ENCODE data around the gene PAPSS1. TPM values are rescaled to one million over a fixed set of nuclear protein-coding genes. Genes with fewer than 3 reads are reported as not detected.

The PAPSS1 gene
- total RNA-seq, 2 donors from 2014 or later: 21.1 to 22.5 TPM

GRCh38 chr4:107692202-107692601 is 27.8 kb downstream of the PAPSS1 start:
- Histone ChIP-seq H3K9ac (ENCODE audit: low read depth in 2 of 2, low read length in 2 of 2) (no peak overlapping the region), H3K4me3 (no peak overlapping the region), H3K4me1 (no peaks in the 10 kb centered on the region), H3K9me3 (no peaks in the 10 kb centered on the region), H3K27ac (no peak overlapping the region), H3K27me3 (no peaks in the 10 kb centered on the region), H3K36me3 (no peaks in the 10 kb centered on the region)
- no peak for DNase-seq
- TF ChIP-seq CTCF (IDR thresholded peaks at IDR 0.05): no peak
- intact Hi-C loops (cut with DNase I): no loop called here

- H3K9me3 ChIP-seq: no peaks in the 10 kb centered on the region
- no peaks in the 10 kb centered on the region for H3K36me3 ChIP-seq
- DNase-seq: no peak
- H3K9ac ChIP-seq (ENCODE audit: low read depth in 2 of 2, low read length in 2 of 2): no peak overlapping the region
- intact Hi-C loops (cut with DNase I): no loop called here
- TF ChIP-seq CTCF (IDR thresholded peaks at IDR 0.05): no peak
- H3K4me1 ChIP-seq: no peaks in the 10 kb centered on the region
- no peak overlapping the region for H3K27ac ChIP-seq
- H3K27me3 ChIP-seq: no peaks in the 10 kb centered on the region
- no peak overlapping the region for H3K4me3 ChIP-seq
These were observed 28.7 kb downstream of the PAPSS1 start for GRCh38 chr4:107691378-107691777.

GRCh38 chr4:107689912-107690587 is 30.0 kb downstream of the PAPSS1 start:
- no peak overlapping the region for H3K27ac ChIP-seq
- H3K27me3 ChIP-seq: no peaks in the 10 kb centered on the region
- no peak for TF ChIP-seq CTCF (IDR thresholded peaks at IDR 0.05)
- intact Hi-C loops (cut with DNase I): no loop called here
- H3K4me3 ChIP-seq: no peak overlapping the region
- no peak overlapping the region for H3K9ac ChIP-seq (ENCODE audit: low read depth in 2 of 2, low read length in 2 of 2)
- H3K9me3 ChIP-seq: no peaks in the 10 kb centered on the region
- H3K36me3 ChIP-seq: no peaks in the 10 kb centered on the region
- no peak for DNase-seq
- no peaks in the 10 kb centered on the region for H3K4me1 ChIP-seq

- DNase-seq: no peak
- TF ChIP-seq CTCF (IDR thresholded peaks at IDR 0.05): no peak
- Histone ChIP-seq H3K36me3 (no peaks in the 10 kb centered on the region), H3K4me3 (no peak overlapping the region), H3K9ac (ENCODE audit: low read depth in 2 of 2, low read length in 2 of 2) (no peak overlapping the region), H3K27ac (no peak overlapping the region), H3K27me3 (no peaks in the 10 kb centered on the region), H3K9me3 (no peaks in the 10 kb centered on the region), H3K4me1 (no peaks in the 10 kb centered on the region)
- intact Hi-C loops (cut with DNase I): no loop called here
These were observed 31.6 kb downstream of the PAPSS1 start for GRCh38 chr4:107688421-107688820.

- TF ChIP-seq CTCF (IDR thresholded peaks at IDR 0.05): no peak
- no peaks in the 10 kb centered on the region for H3K4me1 ChIP-seq
- H3K36me3 ChIP-seq: no peaks in the 10 kb centered on the region
- DNase-seq: no peak
- H3K27me3 ChIP-seq: no peaks in the 10 kb centered on the region
- H3K9ac ChIP-seq (ENCODE audit: low read depth in 2 of 2, low read length in 2 of 2): no peak overlapping the region
- H3K27ac ChIP-seq: no peak overlapping the region
- no peak overlapping the region for H3K4me3 ChIP-seq
- intact Hi-C loops (cut with DNase I): no loop called here
- no peaks in the 10 kb centered on the region for H3K9me3 ChIP-seq
These were observed 34.3 kb downstream of the PAPSS1 start for GRCh38 chr4:107685740-107686139.
